ENCODE data around the gene F12.

F12 gene

GRCh38 chr5:177359451-177359851 is 49.9 kb downstream of the F12 start:
- H3K4me2 ChIP-seq (ENCODE audit: low read length) = no peak overlapping the region
- H3K9ac ChIP-seq (ENCODE audit: low read depth, low read length) = no peak overlapping the region
- H3K9me3 ChIP-seq (replicated peaks; ENCODE audit: low read length) = no peaks in the 10 kb centered on the region
- peaks cover 50% of the 10 kb centered on the region for H3K27me3 ChIP-seq (ENCODE audit: control insufficient read depth, insufficient read depth, low read length)
- no peak overlapping the region for H3K4me3 ChIP-seq (ENCODE audit: low read length)
- peaks cover 12% of the 10 kb centered on the region for H3K4me1 ChIP-seq (ENCODE audit: control insufficient read depth, insufficient read depth, low read length)
- no peaks in the 10 kb centered on the region for H3K36me3 ChIP-seq (ENCODE audit: insufficient read depth, low read length)

- Histone ChIP-seq H3K4me2 (ENCODE audit: low read length) (peak overlapping the region; percentile 64), H3K9me3 (replicated peaks; ENCODE audit: low read length) (no peaks in the 10 kb centered on the region), H3K4me1 (ENCODE audit: control insufficient read depth, insufficient read depth, low read length) (peaks cover 11% of the 10 kb centered on the region), H3K9ac (ENCODE audit: low read depth, low read length) (no peak overlapping the region), H3K36me3 (ENCODE audit: insufficient read depth, low read length) (no peaks in the 10 kb centered on the region), H3K4me3 (ENCODE audit: low read length) (no peak overlapping the region), H3K27me3 (ENCODE audit: control insufficient read depth, insufficient read depth, low read length) (peaks cover 50% of the 10 kb centered on the region)
These were observed 51.0 kb downstream of the F12 start for GRCh38 chr5:177358370-177358819.

GRCh38 chr5:177357459-177358351 is 51.7 kb downstream of the F12 start, which contains the start of gene RGS14:
RGS14 (plus strand) TSS chr5:177357924; CDS start chr5:177358025, 101 bp downstream.
- peaks cover 50% of the 10 kb centered on the region for H3K27me3 ChIP-seq (ENCODE audit: control insufficient read depth, insufficient read depth, low read length)
- H3K4me1 ChIP-seq (ENCODE audit: control insufficient read depth, insufficient read depth, low read length) = peaks cover 5% of the 10 kb centered on the region
- no peaks in the 10 kb centered on the region for H3K9me3 ChIP-seq (replicated peaks; ENCODE audit: low read length)
- H3K9ac ChIP-seq (ENCODE audit: low read depth, low read length) = no peak within 1 kb of the TSS
- H3K36me3 ChIP-seq (ENCODE audit: insufficient read depth, low read length) = no peaks in the 10 kb centered on the region
- H3K4me3 ChIP-seq (ENCODE audit: low read length) = peak within 1 kb of the TSS; percentile 47
- peak within 1 kb of the TSS; percentile 64 for H3K4me2 ChIP-seq (ENCODE audit: low read length)

- Histone ChIP-seq H3K4me2 (ENCODE audit: low read length) (no peak overlapping the region), H3K4me3 (ENCODE audit: low read length) (no peak overlapping the region), H3K36me3 (ENCODE audit: insufficient read depth, low read length) (no peaks in the 10 kb centered on the region), H3K27me3 (ENCODE audit: control insufficient read depth, insufficient read depth, low read length) (peaks cover 47% of the 10 kb centered on the region), H3K4me1 (ENCODE audit: control insufficient read depth, insufficient read depth, low read length) (peaks cover 7% of the 10 kb centered on the region), H3K9ac (ENCODE audit: low read depth, low read length) (no peak overlapping the region), H3K9me3 (replicated peaks; ENCODE audit: low read length) (no peaks in the 10 kb centered on the region)
These were observed 52.3 kb downstream of the F12 start for GRCh38 chr5:177357146-177357458.

- H3K9me3 ChIP-seq (replicated peaks; ENCODE audit: low read length) = no peaks in the 10 kb centered on the region
- no peak overlapping the region for H3K4me2 ChIP-seq (ENCODE audit: low read length)
- H3K4me1 ChIP-seq (ENCODE audit: control insufficient read depth, insufficient read depth, low read length) = peaks cover 9% of the 10 kb centered on the region
- H3K36me3 ChIP-seq (ENCODE audit: insufficient read depth, low read length) = no peaks in the 10 kb centered on the region
- H3K9ac ChIP-seq (ENCODE audit: low read depth, low read length) = no peak overlapping the region
- H3K4me3 ChIP-seq (ENCODE audit: low read length) = no peak overlapping the region
- peaks cover 44% of the 10 kb centered on the region for H3K27me3 ChIP-seq (ENCODE audit: control insufficient read depth, insufficient read depth, low read length)
These were observed 52.6 kb downstream of the F12 start for GRCh38 chr5:177356746-177357145.

- H3K4me2 ChIP-seq (ENCODE audit: low read length) = no peak overlapping the region
- H3K9ac ChIP-seq (ENCODE audit: low read depth, low read length) = no peak overlapping the region
- no peaks in the 10 kb centered on the region for H3K36me3 ChIP-seq (ENCODE audit: insufficient read depth, low read length)
- H3K9me3 ChIP-seq (replicated peaks; ENCODE audit: low read length) = no peaks in the 10 kb centered on the region
- peaks cover 10% of the 10 kb centered on the region for H3K4me1 ChIP-seq (ENCODE audit: control insufficient read depth, insufficient read depth, low read length)
- H3K4me3 ChIP-seq (ENCODE audit: low read length) = no peak overlapping the region
- H3K27me3 ChIP-seq (ENCODE audit: control insufficient read depth, insufficient read depth, low read length) = peaks cover 36% of the 10 kb centered on the region
These were observed 53.5 kb downstream of the F12 start for GRCh38 chr5:177355868-177356168.

- peaks cover 15% of the 10 kb centered on the region for H3K4me1 ChIP-seq (ENCODE audit: control insufficient read depth, insufficient read depth, low read length)
- peaks cover 36% of the 10 kb centered on the region for H3K27me3 ChIP-seq (ENCODE audit: control insufficient read depth, insufficient read depth, low read length)
- no peak overlapping the region for H3K4me2 ChIP-seq (ENCODE audit: low read length)
- H3K9me3 ChIP-seq (replicated peaks; ENCODE audit: low read length) = no peaks in the 10 kb centered on the region
- H3K4me3 ChIP-seq (ENCODE audit: low read length) = no peak overlapping the region
- H3K36me3 ChIP-seq (ENCODE audit: insufficient read depth, low read length) = no peaks in the 10 kb centered on the region
- no peak overlapping the region for H3K9ac ChIP-seq (ENCODE audit: low read depth, low read length)
These were observed 54.0 kb downstream of the F12 start for GRCh38 chr5:177355162-177355867.

- Histone ChIP-seq H3K4me3 (ENCODE audit: low read length) (no peak overlapping the region), H3K36me3 (ENCODE audit: insufficient read depth, low read length) (no peaks in the 10 kb centered on the region), H3K27me3 (ENCODE audit: control insufficient read depth, insufficient read depth, low read length) (peaks cover 32% of the 10 kb centered on the region), H3K4me2 (ENCODE audit: low read length) (no peak overlapping the region), H3K9me3 (replicated peaks; ENCODE audit: low read length) (no peaks in the 10 kb centered on the region), H3K9ac (ENCODE audit: low read depth, low read length) (no peak overlapping the region), H3K4me1 (ENCODE audit: control insufficient read depth, insufficient read depth, low read length) (peaks cover 21% of the 10 kb centered on the region)
These were observed 54.7 kb downstream of the F12 start for GRCh38 chr5:177354711-177355110.

- peaks cover 1% of the 10 kb centered on the region for H3K36me3 ChIP-seq (ENCODE audit: insufficient read depth, low read length)
These were observed 55.1 kb downstream of the F12 start for GRCh38 chr5:177354256-177354655.

GRCh38 chr5:177353093-177353492 is 56.3 kb downstream of the F12 start:
- Histone ChIP-seq H3K27me3 (ENCODE audit: control insufficient read depth, insufficient read depth, low read length) (peaks cover 17% of the 10 kb centered on the region), H3K36me3 (ENCODE audit: insufficient read depth, low read length) (peaks cover 3% of the 10 kb centered on the region), H3K4me1 (ENCODE audit: control insufficient read depth, insufficient read depth, low read length) (peaks cover 27% of the 10 kb centered on the region), H3K9me3 (replicated peaks; ENCODE audit: low read length) (no peaks in the 10 kb centered on the region), H3K4me2 (ENCODE audit: low read length) (no peak overlapping the region), H3K4me3 (ENCODE audit: low read length) (no peak overlapping the region), H3K9ac (ENCODE audit: low read depth, low read length) (no peak overlapping the region)

More at GRCh38 chr5:177354256-177354655, 55.1 kb downstream of the F12 start:
- H3K4me2 ChIP-seq (ENCODE audit: low read length) = no peak overlapping the region
- H3K4me1 ChIP-seq (ENCODE audit: control insufficient read depth, insufficient read depth, low read length) = peaks cover 24% of the 10 kb centered on the region
- no peak overlapping the region for H3K9ac ChIP-seq (ENCODE audit: low read depth, low read length)
- no peak overlapping the region for H3K4me3 ChIP-seq (ENCODE audit: low read length)
- peaks cover 27% of the 10 kb centered on the region for H3K27me3 ChIP-seq (ENCODE audit: control insufficient read depth, insufficient read depth, low read length)
- H3K9me3 ChIP-seq (replicated peaks; ENCODE audit: low read length) = no peaks in the 10 kb centered on the region
